Smooth muscle cell (in vitro differentiated cells): ENCODE results near the gene NUP93. TPM values are rescaled to one million over a fixed set of nuclear protein-coding genes. Genes with fewer than 3 reads are reported as not detected.

Experiments used
- DNase-seq: peaks from one replicate; lab custom pipeline; 2025; ENCODE audit not compliant: unreplicated experiment; lab: John Stamatoyannopoulos, UW
- H2AFZ ChIP-seq: fragments of 200-600 bp; sonication (generic); 2 replicates; pipeline ENCODE4 v1.6.0; 2016; ENCODE audit warnings: antibody characterized with exemption, low read depth, mild to moderate bottlenecking
- H3F3A ChIP-seq: fragments of 200-600 bp; sonication (generic); 2 replicates; pipeline ENCODE4 v1.6.0; 2017; ENCODE audit warnings: antibody characterized with exemption, low read depth
- H3K27ac ChIP-seq: fragments of 200-600 bp; sonication (generic); 2 replicates; pipeline ENCODE4 v1.5.1; 2016; ENCODE audit warnings: low read depth, mild to moderate bottlenecking
- H3K27me3 ChIP-seq: fragments of 200-600 bp; sonication (generic); 2 replicates; pipeline ENCODE4 v1.6.1; 2016; ENCODE audit warnings: low read depth, mild to moderate bottlenecking
- H3K36me3 ChIP-seq: fragments of 200-600 bp; sonication (generic); 2 replicates; pipeline ENCODE4 v1.5.1; 2016; ENCODE audit warnings: low read depth
- H3K4me1 ChIP-seq: fragments of 200-600 bp; sonication (generic); 2 replicates; pipeline ENCODE4 v1.5.1; 2016; ENCODE audit warnings: low read depth
- H3K4me2 ChIP-seq: fragments of 200-600 bp; sonication (generic); 2 replicates; pipeline ENCODE4 v1.6.0; 2016; ENCODE audit warnings: mild to moderate bottlenecking
- H3K4me3 ChIP-seq: fragments of 200-600 bp; sonication (generic); 2 replicates; pipeline ENCODE4 v1.5.1; 2016; ENCODE audit warnings: mild to moderate bottlenecking
- H3K79me2 ChIP-seq: fragments of 200-600 bp; sonication (generic); 2 replicates; pipeline ENCODE4 v1.6.0; 2016; ENCODE audit warnings: low read depth, mild to moderate bottlenecking
- H3K9ac ChIP-seq: fragments of 200-600 bp; sonication (generic); 2 replicates; pipeline ENCODE4 v1.6.0; 2016; ENCODE audit warnings: low read depth
- H3K9me3 ChIP-seq: fragments of 200-600 bp; sonication (generic); replicated peaks from 2 replicates; pipeline ENCODE4 v1.5.1; 2016; ENCODE audit warnings: low read depth
- H4K20me1 ChIP-seq: fragments of 200-600 bp; sonication (generic); 2 replicates; pipeline ENCODE4 v1.6.0; 2016; ENCODE audit warnings: low read depth
- CTCF ChIP-seq: fragments of 200-600 bp; sonication (generic); IDR thresholded peaks from 2 replicates; pipeline ENCODE4 v1.5.1; 2017; ENCODE audit warnings: borderline replicate concordance, mild to moderate bottlenecking, antibody characterized with exemption; ENCODE audit not compliant: insufficient read depth, poor library complexity, severe bottlenecking
- WGBS: methylation state at CpG from one replicate; pipeline ENCODE4 v1.1.7; 2016; ENCODE audit warnings: low lambda C conversion rate; 5-methylcytosine and 5-hydroxymethylcytosine counted together
- microRNA counts: library from miRNA; unstranded; fragments of <30 nt; microRNA quantifications from one replicate; lab custom pipeline; 2016
- microRNA-seq: library from miRNA; unstranded; fragments of <30 nt; microRNA quantifications from one replicate; pipeline ENCODE4, GENCODE V29; 2016; ENCODE audit warnings: borderline number of aligned reads
- polyA plus RNA-seq: library from polyadenylated mRNA; unstranded; fragments of >200 nt; fragmentation: Nextera tagmentation; extraction: Ambion mirVana; gene quantifications from 2 replicates; pipeline ENCODE4 v1.2.1, GENCODE V29; 2016
- small RNA-seq: library from RNA; depleted of rRNA; stranded (forward); fragments of <200 nt; gene quantifications from one replicate; pipeline ENCODE3, GENCODE V24; 2014
- total RNA-seq: library from RNA; depleted of rRNA; stranded (reverse); fragments of >200 nt; gene quantifications from 2 replicates; pipeline ENCODE4 v1.2.3, GENCODE V29; 2014

NUP93 gene
- total and polyA plus RNA-seq, 2 experiments from 2014 or later = 45.6 to 55.8 TPM

GRCh38 chr16:56896244-56896643, 166.3 kb downstream of the NUP93 start:
- Histone ChIP-seq H3K79me2 (no peaks in the 10 kb centered on the region), H3K36me3 (no peaks in the 10 kb centered on the region), H2AFZ (no peak overlapping the region), H3K9me3 (no peaks in the 10 kb centered on the region), H3F3A (no peaks in the 10 kb centered on the region), H3K4me3 (no peak overlapping the region), H3K4me1 (no peaks in the 10 kb centered on the region), H3K27me3 (no peaks in the 10 kb centered on the region), H4K20me1 (no peaks in the 10 kb centered on the region), H3K9ac (no peak overlapping the region), H3K27ac (no peak overlapping the region), H3K4me2 (no peak overlapping the region)
- DNase-seq = no peak
- TF ChIP-seq CTCF = no peak
- 97% methylated on average over 3 of the region's 3 CpGs for WGBS

GRCh38 chr16:56897026-56897799, 167.3 kb downstream of the NUP93 start:
- Histone ChIP-seq H3K27me3 (no peaks in the 10 kb centered on the region), H3K4me2 (no peak overlapping the region), H3K79me2 (no peaks in the 10 kb centered on the region), H3K27ac (no peak overlapping the region), H3K36me3 (no peaks in the 10 kb centered on the region), H2AFZ (no peak overlapping the region), H3K9ac (no peak overlapping the region), H4K20me1 (no peaks in the 10 kb centered on the region), H3K4me3 (no peak overlapping the region), H3K4me1 (no peaks in the 10 kb centered on the region), H3F3A (no peaks in the 10 kb centered on the region), H3K9me3 (no peaks in the 10 kb centered on the region)
- DNase-seq = no peak
- no peak for TF ChIP-seq CTCF
- 88% methylated on average over 8 of the region's 8 CpGs for WGBS

DNA sequence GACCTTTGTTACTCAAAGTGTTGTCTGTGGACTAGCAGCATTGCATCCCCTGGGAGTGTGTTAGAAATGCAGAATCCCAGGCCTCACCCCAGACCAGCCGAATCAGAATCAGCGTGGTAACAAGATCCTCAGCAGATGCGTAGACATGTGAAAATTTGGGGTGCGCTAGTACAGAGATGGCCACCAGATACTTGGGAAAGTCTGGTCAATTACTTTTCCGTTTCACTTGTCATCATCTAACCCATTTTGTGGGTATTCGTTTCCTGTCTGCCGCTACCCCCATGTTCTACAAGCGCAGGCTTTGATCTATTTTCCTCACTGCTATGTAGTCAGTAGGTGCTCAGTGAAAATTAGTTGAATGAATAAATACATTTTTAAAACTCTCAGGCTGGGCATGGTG, 168.9 kb downstream of the NUP93 start:
- no peak overlapping the region for H2AFZ ChIP-seq
- no peak for DNase-seq
- H3K9ac ChIP-seq = no peak overlapping the region
- H3F3A ChIP-seq = no peaks in the 10 kb centered on the region
- H3K4me2 ChIP-seq = no peak overlapping the region
- TF ChIP-seq CTCF = no peak
- 90% methylated on average over 8 of the region's 8 CpGs for WGBS
- H3K9me3 ChIP-seq = no peaks in the 10 kb centered on the region
- H3K27me3 ChIP-seq = no peaks in the 10 kb centered on the region
- H3K79me2 ChIP-seq = no peaks in the 10 kb centered on the region
- H3K4me3 ChIP-seq = no peak overlapping the region
- no peaks in the 10 kb centered on the region for H3K36me3 ChIP-seq
- no peak overlapping the region for H3K27ac ChIP-seq
- H3K4me1 ChIP-seq = no peaks in the 10 kb centered on the region
- H4K20me1 ChIP-seq = no peaks in the 10 kb centered on the region

MicroRNAs within 50 kb of the gene (microRNA counts, 767-probe panel; counts per million panel counts)
- 183 counts per million for microRNA hsa-miR-138-5p (lab: Ali Mortazavi, UCI)

Small RNA genes within 50 kb of the gene (microRNA-seq; reads per million reads assigned to microRNA genes)
- gene MIR138-2 = 4.7 reads per million

Small RNA genes within 50 kb of the gene (small RNA-seq; reads per million reads assigned to genes)
- gene MIR138-2 = 0.24 reads per million

Other genes starting within 250 kb of the NUP93 start
- 33.2 and 43.4 TPM in 2 replicates for gene BBS2, start 210.1 kb upstream of the NUP93 start, total RNA-seq
- gene BBS2, start 210.1 kb upstream of the NUP93 start, polyA plus RNA-seq = 20.4 and 32.7 TPM in 2 replicates
- not detected in 2 replicates for gene MT4, start 165.1 kb upstream of the NUP93 start, total RNA-seq
- gene MT4, start 165.1 kb upstream of the NUP93 start, polyA plus RNA-seq = not detected in 2 replicates
- not detected in 2 replicates for gene MT3, start 140.6 kb upstream of the NUP93 start, total RNA-seq
- gene MT3, start 140.6 kb upstream of the NUP93 start, polyA plus RNA-seq = 0.65 TPM in 1 of 2 replicates, not detected in the other
- 12.6 and 14.8 TPM in 2 replicates for gene MT2A, start 121.5 kb upstream of the NUP93 start, total RNA-seq
- gene MT2A, start 121.5 kb upstream of the NUP93 start, polyA plus RNA-seq = 171 and 225 TPM in 2 replicates
- 0.67 and 2.0 TPM in 2 replicates for gene MT1E, start 104.3 kb upstream of the NUP93 start, total RNA-seq
- 2.2 and 10.3 TPM in 2 replicates for gene MT1E, start 104.3 kb upstream of the NUP93 start, polyA plus RNA-seq
- not detected in 2 replicates for gene MT1M, start 97.5 kb upstream of the NUP93 start, total RNA-seq
- 0.19 TPM in 1 of 2 replicates, not detected in the other for gene MT1M, start 97.5 kb upstream of the NUP93 start, polyA plus RNA-seq
- gene MT1A, start 91.5 kb upstream of the NUP93 start, total RNA-seq = not detected in 2 replicates
- gene MT1A, start 91.5 kb upstream of the NUP93 start, polyA plus RNA-seq = not detected in 2 replicates
- gene MT1B, start 78.2 kb upstream of the NUP93 start, total RNA-seq = not detected in 2 replicates
- not detected in 2 replicates for gene MT1B, start 78.2 kb upstream of the NUP93 start, polyA plus RNA-seq
- 0.81 and 5.9 TPM in 2 replicates for gene MT1F, start 72.2 kb upstream of the NUP93 start, total RNA-seq
- gene MT1F, start 72.2 kb upstream of the NUP93 start, polyA plus RNA-seq = 0.50 and 2.3 TPM in 2 replicates
- not detected in 2 replicates for gene MT1G, start 62.1 kb upstream of the NUP93 start, total RNA-seq
- 0.40 TPM in 1 of 2 replicates, not detected in the other for gene MT1G, start 62.1 kb upstream of the NUP93 start, polyA plus RNA-seq
- gene MT1H, start 60.3 kb upstream of the NUP93 start, total RNA-seq = not detected in 2 replicates
- gene MT1H, start 60.3 kb upstream of the NUP93 start, polyA plus RNA-seq = not detected in 2 replicates
- gene MT1X, start 47.7 kb upstream of the NUP93 start, total RNA-seq = 0.76 and 4.3 TPM in 2 replicates
- 11.7 and 12.8 TPM in 2 replicates for gene MT1X, start 47.7 kb upstream of the NUP93 start, polyA plus RNA-seq
- not detected in 2 replicates for gene SLC12A3, start 135.1 kb downstream of the NUP93 start, total RNA-seq
- not detected in 2 replicates for gene SLC12A3, start 135.1 kb downstream of the NUP93 start, polyA plus RNA-seq
- gene HERPUD1, start 202.0 kb downstream of the NUP93 start, total RNA-seq = 278 and 291 TPM in 2 replicates
- 222 and 253 TPM in 2 replicates for gene HERPUD1, start 202.0 kb downstream of the NUP93 start, polyA plus RNA-seq
- gene CETP, start 231.8 kb downstream of the NUP93 start, total RNA-seq = not detected in 2 replicates
- 0.22 TPM in 1 of 2 replicates, not detected in the other for gene CETP, start 231.8 kb downstream of the NUP93 start, polyA plus RNA-seq